Measurements from ENCODE around the gene COMMD1.

- TF ChIP-seq POLR2A (IDR thresholded peaks at IDR 0.05; ENCODE audit: low read length) (no peak), GATA1 (IDR thresholded peaks at IDR 0.05; ENCODE audit: low read depth, low read length) (no peak)
Measured at GRCh38 chr2:61920548-61920947, 15.1 kb downstream of the COMMD1 start.
